IMR-90 (cell line): ENCODE data around the gene GCNT2. TPM values are rescaled to one million over a fixed set of nuclear protein-coding genes. Genes with fewer than 3 reads are reported as not detected.

ENCODE experiments used
- ATAC-seq: fragments of 200-7000 bp; cut with Tn5 transposase; 2 replicates; pipeline ENCODE4 v1.9.1; 2020; ENCODE audit warnings: low read depth, mild to moderate bottlenecking, moderate library complexity
- BruUV-seq: library from RNA; stranded (reverse); fragments of 400-500 nt; replicated peaks from 2 replicates; lab custom pipeline; 2021; lab: Mats Ljungman, UMichigan
- CTCF ChIA-PET: fragments of 300-600 bp; formaldehyde crosslinking; extraction: SDS; loops from one replicate; lab custom pipeline; 2021; ENCODE audit warnings: antibody characterized with exemption; lab: Yijun Ruan, JAX
- POLR2A ChIA-PET: fragments of 300-600 bp; sonication (Branson Sonifier 250); formaldehyde crosslinking; loops from one replicate; lab custom pipeline; 2022; ENCODE audit warnings: antibody characterized with exemption; ENCODE audit not compliant: unreplicated experiment; lab: Charles Lee
- DNase-seq: peaks from one replicate; pipeline ENCODE4 v3.0.0; 2013
- H2AFZ ChIP-seq: replicated peaks from 2 replicates; pipeline ENCODE3; 2013; ENCODE audit warnings: low read length, mild to moderate bottlenecking; ENCODE audit not compliant: poor library complexity
- H2AK5ac ChIP-seq: 2 replicates; pipeline ENCODE4 v1.6.1; 2013; ENCODE audit warnings: low read depth, low read length, inconsistent platforms
- H2AK9ac ChIP-seq: replicated peaks from 2 replicates; pipeline ENCODE3; 2013; ENCODE audit warnings: mild to moderate bottlenecking, low read depth, low read length, moderate library complexity; ENCODE audit not compliant: poor library complexity
- H2BK120ac ChIP-seq: 2 replicates; pipeline ENCODE4 v1.6.1; 2013; ENCODE audit warnings: low read depth, low read length, inconsistent platforms
- H2BK15ac ChIP-seq: 3 replicates; pipeline ENCODE4 v1.6.1; 2013; ENCODE audit warnings: low read depth, low read length, inconsistent platforms
- H2BK20ac ChIP-seq: 2 replicates; pipeline ENCODE4 v1.6.1; 2013; ENCODE audit warnings: low read depth, mild to moderate bottlenecking, inconsistent platforms, low read length, moderate library complexity
- H2BK5ac ChIP-seq: 2 replicates; pipeline ENCODE4 v1.6.1; 2013; ENCODE audit warnings: mild to moderate bottlenecking, low read depth, low read length, inconsistent platforms; ENCODE audit not compliant: poor library complexity, severe bottlenecking
- H3K14ac ChIP-seq: replicated peaks from 2 replicates; pipeline ENCODE4 v1.6.1; 2013; ENCODE audit warnings: low read depth, low read length, inconsistent platforms
- H3K18ac ChIP-seq: 2 replicates; pipeline ENCODE4 v1.6.1; 2013; ENCODE audit warnings: low read depth, low read length, control low read depth
- H3K23ac ChIP-seq: 2 replicates; pipeline ENCODE4 v1.6.1; 2013; ENCODE audit warnings: low read depth, low read length, inconsistent platforms
- H3K27ac ChIP-seq: 2 replicates; pipeline ENCODE4 v1.5.1; 2013; ENCODE audit warnings: mild to moderate bottlenecking, control low read depth, low read length; ENCODE audit not compliant: insufficient read depth
- H3K27me3 ChIP-seq: 2 replicates; pipeline ENCODE4 v1.6.1; 2013; ENCODE audit warnings: low read length; ENCODE audit not compliant: control insufficient read depth, insufficient read depth
- H3K36me3 ChIP-seq: 2 replicates; pipeline ENCODE4 v1.6.1; 2013; ENCODE audit warnings: low read length, mixed read lengths; ENCODE audit not compliant: control insufficient read depth, insufficient read depth
- H3K4ac ChIP-seq: 2 replicates; pipeline ENCODE4 v1.6.1; 2013; ENCODE audit warnings: low read depth, low read length, inconsistent platforms
- H3K4me1 ChIP-seq: 2 replicates; pipeline ENCODE4 v1.6.1; 2013; ENCODE audit warnings: low read length, mixed read lengths; ENCODE audit not compliant: control insufficient read depth, insufficient read depth
- H3K4me2 ChIP-seq: 2 replicates; pipeline ENCODE4 v1.6.1; 2013; ENCODE audit warnings: low read depth, mild to moderate bottlenecking, control low read depth, low read length, moderate library complexity
- H3K4me3 ChIP-seq: 2 replicates; pipeline ENCODE4 v1.5.1; 2013; ENCODE audit warnings: low read depth, mild to moderate bottlenecking, control low read depth, low read length, moderate library complexity; ENCODE audit not compliant: insufficient read depth
- H3K56ac ChIP-seq: 2 replicates; pipeline ENCODE4 v1.6.1; 2013; ENCODE audit warnings: low read length, inconsistent platforms; ENCODE audit not compliant: insufficient read depth; ENCODE audit errors: extremely low read depth
- H3K79me1 ChIP-seq, 2 experiments: 2 replicates each; pipeline ENCODE4 v1.6.1; 2013; ENCODE audit warnings: low read length in 2 of 2, inconsistent platforms in 1 of 2, low read depth in 1 of 2
- H3K9ac ChIP-seq: 2 replicates; pipeline ENCODE4 v1.6.1; 2013; ENCODE audit warnings: low read depth, low read length, control low read depth
- H3K9me1 ChIP-seq: 2 replicates; pipeline ENCODE4 v1.6.1; 2013; ENCODE audit warnings: low read length, inconsistent platforms; ENCODE audit not compliant: insufficient read depth
- H3K9me3 ChIP-seq: 2 replicates; pipeline ENCODE4 v1.6.1; 2013; ENCODE audit warnings: low read length; ENCODE audit not compliant: control insufficient read depth, insufficient read depth
- H4K20me1 ChIP-seq: 2 replicates; pipeline ENCODE4 v1.6.1; 2013; ENCODE audit warnings: low read length, inconsistent platforms; ENCODE audit not compliant: insufficient read depth
- H4K5ac ChIP-seq: 2 replicates; pipeline ENCODE4 v1.6.1; 2013; ENCODE audit warnings: mild to moderate bottlenecking, low read depth, low read length, control low read depth
- H4K8ac ChIP-seq, 2 experiments: 2 replicates each; pipeline ENCODE4 v1.6.1; 2013; ENCODE audit warnings: low read depth in 2 of 2, low read length in 2 of 2, control low read depth in 1 of 2, inconsistent platforms in 1 of 2
- H4K91ac ChIP-seq: 2 replicates; pipeline ENCODE4 v1.6.1; 2013; ENCODE audit warnings: low read depth, low read length, inconsistent platforms; ENCODE audit not compliant: insufficient read depth
- BHLHE40 ChIP-seq: fragments of 150-350 bp; IDR thresholded peaks from 2 replicates; pipeline ENCODE4 v1.6.1; 2016; ENCODE audit warnings: mild to moderate bottlenecking, low read depth, low read length
- CEBPB ChIP-seq: IDR thresholded peaks from 2 replicates; pipeline ENCODE4 v1.6.1; 2012; ENCODE audit warnings: low read depth, low read length, improper control_type of control experiment
- CHD1 ChIP-seq: IDR thresholded peaks from 2 replicates; pipeline ENCODE4 v1.6.1; 2012; ENCODE audit warnings: low read depth, low read length, improper control_type of control experiment
- ELK1 ChIP-seq: fragments of 150-350 bp; IDR thresholded peaks from 2 replicates; pipeline ENCODE4 v1.6.1; 2016; ENCODE audit warnings: low read depth, mild to moderate bottlenecking, low read length, moderate library complexity, borderline replicate concordance
- MAZ ChIP-seq: IDR thresholded peaks from 2 replicates; pipeline ENCODE4 v1.6.1; 2012; ENCODE audit warnings: low read depth, mild to moderate bottlenecking, low read length, improper control_type of control experiment, moderate library complexity, borderline replicate concordance
- MXI1 ChIP-seq: IDR thresholded peaks from 2 replicates; pipeline ENCODE4 v1.6.1; 2012; ENCODE audit warnings: low read depth, mild to moderate bottlenecking, low read length, moderate library complexity, borderline replicate concordance
- RCOR1 ChIP-seq: IDR thresholded peaks from 2 replicates; pipeline ENCODE4 v1.6.1; 2012; ENCODE audit warnings: mild to moderate bottlenecking, low read length, improper control_type of control experiment; ENCODE audit not compliant: insufficient replicate concordance
- RFX5 ChIP-seq: IDR thresholded peaks from 2 replicates; pipeline ENCODE4 v1.8.0; 2012; ENCODE audit warnings: low read depth, mild to moderate bottlenecking, low read length, moderate library complexity
- USF2 ChIP-seq: fragments of 150-350 bp; IDR thresholded peaks from 2 replicates; pipeline ENCODE4 v1.6.1; 2017; ENCODE audit warnings: mild to moderate bottlenecking, antibody characterized with exemption, low read length, low read depth
- WGBS, 2 experiments: methylation state at CpG; one replicate each; pipeline versions ENCODE4 v1.1.5 to v1.1.7; 2013; ENCODE audit warnings: missing lambda C conversion rate in 2 of 2; ENCODE audit not compliant: insufficient read length in 1 of 2; ENCODE audit errors: extremely low coverage in 2 of 2; 5-methylcytosine and 5-hydroxymethylcytosine counted together
- dilution Hi-C: fragments of 300-500 bp; cut with HindIII; formaldehyde crosslinking; loops from one replicate; pipeline ENCODE4 v1.14.3; 2018; ENCODE audit warnings: low sequenced_read_pairs; ENCODE audit not compliant: unreplicated experiment
- in situ Hi-C: fragments of 300-500 bp; cut with MboI; formaldehyde crosslinking; loops from 3 replicates; pipeline ENCODE4 v1.14.3; 2019; ENCODE audit warnings: low sequenced_read_pairs, inconsistent platforms, mixed read lengths
- intact Hi-C: fragments of 100-400 bp; cut with micrococcal nuclease; formaldehyde crosslinking; loops from 2 replicates; pipeline ENCODE4 v1.10.0; 2022
- polyA plus RNA-seq, 3 experiments: library from polyadenylated mRNA; depleted of rRNA; stranded (reverse); fragments of >200 nt; gene quantifications; 2 replicates each; pipeline ENCODE4 v1.2.3, GENCODE V29; 2012; ENCODE audit warnings: low replicate concordance in 1 of 3
- total RNA-seq: library from RNA; depleted of rRNA; stranded (reverse); fragments of >200 nt; gene quantifications from 2 replicates; pipeline ENCODE4 v1.2.3, GENCODE V29; 2012

GCNT2 gene
- total and polyA plus RNA-seq, 2 of the 4 experiments (the other 2 are of a cell fraction), result 0.34 to 0.90 TPM

GRCh38 chr6:10553871-10554270, 32.7 kb downstream of the GCNT2 start:
- Histone ChIP-seq H3K4me2 (no peak overlapping the region), H4K5ac (no peak overlapping the region), H2BK20ac (no peak overlapping the region), H4K8ac (no peak overlapping the region), H2BK5ac (no peak overlapping the region), H2BK120ac (no peak overlapping the region), H2AK9ac (no peak overlapping the region), H2AFZ (no peak overlapping the region), H3K23ac (no peak overlapping the region), H3K36me3 (no peaks in the 10 kb centered on the region), H3K18ac (no peak overlapping the region), H3K9me1 (peaks cover 2% of the 10 kb centered on the region; the same call in 1 of the 2 replicates), H3K56ac (no peak overlapping the region), H3K9me3 (no peaks in the 10 kb centered on the region), H3K27ac (no peak overlapping the region), H3K4me1 (0 out of 2 replicates have a peak, but pooled peaks cover 3% of the 10 kb centered on the region), H3K27me3 (no peaks in the 10 kb centered on the region), H3K14ac (0 out of 2 replicates have a peak overlapping the region, but pooled peaks have one; percentile 51), H3K4me3 (no peak overlapping the region), H3K9ac (no peak overlapping the region), H2AK5ac (no peak overlapping the region), H2BK15ac (no peak overlapping the region), H4K91ac (no peak overlapping the region), H4K20me1 (no peaks in the 10 kb centered on the region), H3K79me1 (no peaks in the 10 kb centered on the region), H3K4ac (no peak overlapping the region)
- BruUV-seq, result no TSS peak
- dilution Hi-C loops (no loop called here), in situ Hi-C loops (no loop called here), intact Hi-C loops (loop anchor here (2.0 kb wide), 1 partner anchor 73 kb away; no protein-coding TSS in a partner anchor)
- TF ChIP-seq ELK1, result no peak
- TF ChIP-seq USF2, result no peak
- TF ChIP-seq RFX5, result no peak
- no peak for TF ChIP-seq CHD1
- no peak for TF ChIP-seq RCOR1
- no peak for TF ChIP-seq MXI1
- no peak for TF ChIP-seq BHLHE40
- TF ChIP-seq CEBPB, result no peak
- TF ChIP-seq MAZ, result no peak
- ATAC-seq (no peak), DNase-seq (no peak)
- WGBS, 2 experiments, result no CpG with 5 or more reads among the region's 1 CpG
- ChIA-PET CTCF (no interaction called here), POLR2A (no interaction called here)
